HG02678 (cell line): ENCODE measurements around the gene IL20RB.
"Not testable (repeated sequence)": the region's sequence is repeated elsewhere in the genome, so short reads cannot be mapped to it uniquely, and the experiment has no call there.

Experiments
- ATAC-seq: cut with Tn5 transposase; IDR thresholded peaks from one replicate; pipeline ENCODE4 v1.9.1; 2021; ENCODE audit warnings: mild to moderate bottlenecking, moderate library complexity; ENCODE audit not compliant: unreplicated experiment

Gene IL20RB

DNA sequence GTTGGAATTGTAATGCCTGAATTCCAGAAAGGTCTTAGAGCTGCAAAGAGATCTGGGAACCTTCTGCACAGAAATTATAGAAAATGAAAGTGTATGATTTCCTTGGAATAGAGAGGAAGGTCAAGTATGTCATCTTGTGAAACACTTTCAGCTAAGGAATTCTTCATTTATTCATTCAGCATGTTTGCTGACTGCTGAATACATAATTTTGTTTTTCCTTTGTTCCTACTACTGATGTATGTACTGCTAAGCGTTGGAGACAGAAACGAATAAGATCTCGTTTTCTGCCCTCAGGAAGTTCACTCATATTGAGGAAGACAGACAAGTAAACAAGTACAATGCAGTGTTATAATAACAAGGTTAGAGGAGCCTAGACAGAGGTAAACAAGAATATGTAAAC is 14.3 kb upstream of the IL20RB start:
- ATAC-seq: no peak

DNA sequence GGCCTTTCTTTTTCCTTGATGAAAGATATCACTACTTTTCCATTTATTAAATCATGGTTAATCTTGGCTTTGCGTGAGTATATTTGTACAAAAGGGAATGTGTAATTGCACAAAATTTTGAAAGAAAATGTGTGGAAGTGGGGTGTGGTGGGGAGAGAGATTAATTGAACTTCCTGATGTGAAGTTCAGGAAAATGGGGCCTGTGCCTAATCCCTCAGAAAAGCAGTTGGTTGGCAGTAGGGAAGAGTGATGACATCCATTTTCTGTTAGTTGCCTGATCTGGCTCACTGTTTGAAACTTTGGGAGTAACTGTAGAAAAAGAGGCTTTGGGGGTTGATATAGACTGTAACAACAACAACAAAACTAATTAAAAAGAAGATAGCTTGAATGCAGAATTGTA is 10.8 kb upstream of the IL20RB start:
- no peak for ATAC-seq

DNA sequence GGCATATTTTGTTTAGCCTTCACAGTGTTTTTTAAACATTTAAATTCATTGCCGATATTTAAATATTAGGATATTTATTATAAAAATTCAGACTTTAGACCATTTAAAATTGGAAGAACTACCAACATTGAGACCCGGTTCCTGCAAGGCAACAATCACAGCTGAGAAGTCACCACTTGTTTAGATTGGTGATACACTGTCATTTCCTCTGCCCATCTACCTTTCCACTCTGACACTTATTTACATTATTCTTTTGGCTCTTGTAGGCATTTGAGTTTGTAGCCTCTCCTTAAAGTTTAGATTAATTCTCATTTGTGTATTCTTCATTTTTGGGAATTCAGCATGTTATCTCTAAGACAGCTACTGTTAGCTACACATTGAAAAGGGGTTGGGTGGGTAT is 10.3 kb upstream of the IL20RB start:
- ATAC-seq: no peak

DNA sequence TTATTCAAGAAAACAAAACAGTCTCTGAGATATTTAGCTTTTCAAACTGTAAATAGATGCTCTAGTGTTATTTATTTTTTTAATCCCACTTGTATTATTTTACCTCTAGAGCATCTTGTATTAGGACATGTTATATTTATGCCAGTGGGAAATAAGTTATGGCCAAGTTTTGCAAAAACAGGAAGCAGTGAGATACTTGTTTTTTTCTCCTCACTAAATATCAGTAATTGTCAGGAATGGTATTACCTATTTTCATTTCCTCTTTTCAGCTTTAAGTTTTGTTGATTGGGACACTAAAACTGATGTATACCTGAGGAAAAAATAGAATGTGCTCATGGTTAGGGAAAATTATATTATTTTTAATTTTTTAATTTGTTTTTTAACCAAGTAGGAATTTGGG is 8.6 kb upstream of the IL20RB start:
- ATAC-seq: no peak

DNA sequence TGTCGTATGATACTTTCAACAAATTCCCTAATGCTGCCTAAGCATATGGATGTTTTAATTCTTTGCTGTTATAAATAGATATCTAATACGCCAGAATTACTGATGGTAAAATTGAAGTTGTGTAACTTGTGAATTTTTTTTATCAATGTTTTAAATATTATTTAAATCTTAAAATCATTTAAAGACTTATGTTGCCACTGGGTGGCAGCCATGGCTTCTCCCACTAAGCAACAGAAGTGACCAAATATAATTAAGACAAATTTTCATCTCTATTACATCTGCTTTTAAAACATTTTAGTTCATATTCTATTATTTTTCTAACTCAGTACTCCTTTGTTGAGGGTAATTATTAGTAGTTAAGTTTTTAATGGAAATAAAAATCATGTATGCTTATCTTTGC is 8.1 kb upstream of the IL20RB start:
- ATAC-seq: no peak

DNA sequence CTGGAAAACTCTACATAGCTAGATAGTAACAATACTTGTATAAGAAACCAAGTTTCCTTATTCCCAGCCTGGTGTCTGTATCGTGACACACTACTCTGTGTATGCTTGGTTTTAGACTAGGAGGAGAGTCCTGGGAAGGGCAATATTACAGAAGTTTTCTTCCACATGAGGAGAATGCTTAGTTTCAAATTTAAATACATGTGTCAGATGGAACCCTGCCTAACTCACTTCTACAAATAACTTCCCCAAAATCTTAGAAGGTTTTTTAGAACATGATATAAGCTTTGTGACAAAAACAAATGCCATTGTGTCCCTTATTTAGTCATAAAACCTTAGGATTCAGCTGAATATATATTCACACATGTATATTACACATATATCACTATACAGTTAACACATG is 7.2 kb upstream of the IL20RB start:
- no peak for ATAC-seq

DNA sequence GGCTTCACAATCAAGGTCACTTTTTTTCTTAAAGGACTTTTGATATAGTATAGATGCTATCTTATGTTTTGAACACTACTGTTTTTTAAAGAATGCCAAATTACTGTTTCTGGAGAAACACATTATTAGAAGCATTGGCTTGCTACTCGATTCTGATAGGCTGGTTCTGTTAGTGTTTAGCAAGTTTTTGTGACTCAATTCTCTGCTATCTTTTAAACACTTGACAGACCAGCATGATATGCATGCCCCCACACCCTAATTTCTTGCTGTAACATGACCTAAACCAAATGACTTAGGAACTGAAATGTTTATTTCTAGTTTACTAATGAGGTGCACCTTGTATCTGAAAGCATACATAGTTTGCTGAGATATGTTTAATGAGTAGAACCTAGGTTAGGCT is 5.5 kb upstream of the IL20RB start:
- ATAC-seq: no peak

DNA sequence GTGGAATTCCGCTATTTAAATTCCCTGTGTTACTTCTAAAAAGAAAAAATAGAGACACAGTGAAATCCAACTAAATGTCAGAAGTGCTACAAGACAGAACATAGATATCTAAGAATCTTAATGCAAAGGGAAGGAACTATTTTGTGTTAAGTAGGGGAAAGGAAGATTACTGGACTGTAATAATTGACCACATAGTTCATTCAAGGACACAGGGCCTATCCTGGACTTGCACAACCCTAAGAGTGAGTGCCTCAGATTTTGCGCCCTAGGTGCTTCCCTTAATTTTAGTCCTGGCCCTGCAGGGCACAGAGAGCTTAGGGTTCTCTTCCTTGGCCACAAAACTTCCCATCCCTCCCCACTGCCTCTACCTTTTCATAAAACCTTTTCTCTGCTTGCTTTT is 3.5 kb upstream of the IL20RB start:
- no peak for ATAC-seq

DNA sequence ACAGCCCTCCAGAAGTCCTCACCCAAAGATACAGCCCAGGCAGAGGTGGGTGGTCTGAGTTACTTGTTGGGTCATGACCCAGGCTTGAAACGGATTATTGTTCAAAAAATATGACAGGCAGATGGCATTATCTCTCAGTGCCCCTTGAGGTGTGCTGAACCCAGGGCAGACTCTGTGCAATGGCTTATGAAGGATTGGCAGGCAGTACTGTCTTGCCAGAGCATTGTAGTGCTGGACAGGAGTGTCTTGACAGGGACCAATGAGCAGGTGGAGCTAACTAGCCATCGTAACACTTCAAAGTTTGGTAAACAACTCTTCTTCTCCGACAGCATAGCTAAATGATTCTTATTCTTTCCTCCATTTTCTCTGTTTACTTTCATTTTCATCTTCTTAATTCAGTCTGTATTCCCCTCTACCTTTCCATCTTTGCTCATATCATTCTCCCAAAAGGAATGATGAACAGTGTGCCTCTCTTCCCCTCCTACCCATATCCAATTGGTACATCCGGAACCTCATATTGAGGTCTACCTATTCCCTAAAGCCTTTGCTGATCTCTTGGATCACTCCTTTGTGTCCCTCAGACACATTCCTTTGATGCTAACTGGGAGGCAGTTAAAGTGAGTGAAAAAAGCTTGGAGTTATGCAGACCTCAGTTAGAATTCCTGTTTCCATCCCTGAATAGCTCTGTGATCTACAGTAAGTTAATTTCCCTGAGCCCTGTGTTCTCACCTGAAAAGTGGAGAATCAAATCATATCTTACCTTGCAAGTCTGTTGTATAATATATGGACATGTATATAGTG is 2.6 kb upstream of the IL20RB start:
- ATAC-seq: no peak

DNA sequence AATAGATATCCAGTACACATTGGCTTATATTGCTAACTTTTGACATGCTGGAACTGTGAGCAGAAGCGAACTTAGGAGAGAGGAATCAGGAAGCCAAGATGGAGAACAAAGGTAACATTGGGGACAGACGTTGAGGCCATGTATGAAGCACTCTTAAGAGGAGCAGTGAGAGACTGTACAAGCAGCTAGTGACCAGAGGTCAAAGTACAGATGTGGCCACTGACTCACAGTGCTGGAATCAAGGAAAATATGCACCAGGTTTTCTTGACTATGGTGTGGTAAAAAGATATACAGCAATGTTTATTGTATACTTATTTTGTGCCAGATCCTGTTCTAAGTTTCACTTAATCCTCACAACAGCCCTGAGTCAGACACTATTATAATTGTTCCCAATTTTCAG is 2.0 kb upstream of the IL20RB start:
- ATAC-seq: no peak

DNA sequence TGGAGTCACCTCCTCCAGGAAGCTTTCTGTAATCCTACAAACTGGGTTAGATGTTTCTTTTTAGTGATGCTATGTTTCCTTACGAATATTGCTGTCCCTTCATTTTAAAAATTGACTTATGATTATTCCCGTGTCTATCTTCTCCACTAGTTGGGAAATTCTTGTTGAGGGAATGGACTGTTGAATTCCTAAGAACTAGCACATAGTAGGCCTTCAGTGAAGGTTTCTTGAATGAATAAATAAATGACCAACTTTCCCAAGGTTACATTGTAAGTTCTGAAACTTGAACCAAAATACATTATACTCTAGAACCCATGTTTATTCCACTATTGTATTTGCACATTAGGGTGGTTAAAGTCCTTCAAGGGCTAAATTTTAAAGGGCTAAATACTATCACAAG is 812 bp upstream of the IL20RB start:
- no peak for ATAC-seq

DNA sequence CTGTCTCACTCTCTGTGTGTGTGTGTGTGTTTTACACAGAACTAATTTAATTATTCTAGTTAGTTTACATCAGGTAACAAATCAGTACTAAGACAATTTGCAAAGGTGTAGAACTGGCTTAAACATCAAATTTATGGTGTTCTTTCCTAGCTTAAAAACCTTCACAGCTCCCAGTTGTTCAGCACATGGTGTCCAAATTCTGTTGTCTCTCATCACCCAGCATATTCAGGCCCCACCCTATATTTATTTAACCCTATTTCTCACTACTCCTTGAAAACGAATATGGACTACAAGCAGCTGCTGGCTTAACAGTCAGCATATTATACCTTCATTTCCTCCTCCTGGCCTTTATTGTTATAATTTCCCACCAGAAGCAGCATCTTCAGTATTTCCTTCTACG is 1.2 kb downstream of the IL20RB start:
- no peak for ATAC-seq

DNA sequence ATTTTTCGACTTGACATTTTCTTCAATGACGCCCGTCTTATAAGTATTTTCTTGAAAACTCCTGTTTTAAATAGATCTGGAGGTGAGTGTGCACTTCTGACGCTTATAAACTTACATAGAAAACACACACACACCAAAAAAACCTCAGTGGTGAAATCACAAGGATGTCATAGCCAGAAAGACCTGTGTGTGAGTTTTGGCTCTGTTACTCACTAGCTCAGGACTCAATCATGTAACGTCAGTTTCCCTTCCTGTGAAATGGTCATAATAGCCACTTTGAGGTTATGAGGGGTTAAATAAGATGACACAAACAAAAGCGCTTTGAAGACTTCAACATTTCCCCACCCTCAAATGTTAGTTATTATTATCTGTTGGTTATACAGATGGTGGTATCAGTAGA is 1.8 kb downstream of the IL20RB start:
- ATAC-seq: no peak

DNA sequence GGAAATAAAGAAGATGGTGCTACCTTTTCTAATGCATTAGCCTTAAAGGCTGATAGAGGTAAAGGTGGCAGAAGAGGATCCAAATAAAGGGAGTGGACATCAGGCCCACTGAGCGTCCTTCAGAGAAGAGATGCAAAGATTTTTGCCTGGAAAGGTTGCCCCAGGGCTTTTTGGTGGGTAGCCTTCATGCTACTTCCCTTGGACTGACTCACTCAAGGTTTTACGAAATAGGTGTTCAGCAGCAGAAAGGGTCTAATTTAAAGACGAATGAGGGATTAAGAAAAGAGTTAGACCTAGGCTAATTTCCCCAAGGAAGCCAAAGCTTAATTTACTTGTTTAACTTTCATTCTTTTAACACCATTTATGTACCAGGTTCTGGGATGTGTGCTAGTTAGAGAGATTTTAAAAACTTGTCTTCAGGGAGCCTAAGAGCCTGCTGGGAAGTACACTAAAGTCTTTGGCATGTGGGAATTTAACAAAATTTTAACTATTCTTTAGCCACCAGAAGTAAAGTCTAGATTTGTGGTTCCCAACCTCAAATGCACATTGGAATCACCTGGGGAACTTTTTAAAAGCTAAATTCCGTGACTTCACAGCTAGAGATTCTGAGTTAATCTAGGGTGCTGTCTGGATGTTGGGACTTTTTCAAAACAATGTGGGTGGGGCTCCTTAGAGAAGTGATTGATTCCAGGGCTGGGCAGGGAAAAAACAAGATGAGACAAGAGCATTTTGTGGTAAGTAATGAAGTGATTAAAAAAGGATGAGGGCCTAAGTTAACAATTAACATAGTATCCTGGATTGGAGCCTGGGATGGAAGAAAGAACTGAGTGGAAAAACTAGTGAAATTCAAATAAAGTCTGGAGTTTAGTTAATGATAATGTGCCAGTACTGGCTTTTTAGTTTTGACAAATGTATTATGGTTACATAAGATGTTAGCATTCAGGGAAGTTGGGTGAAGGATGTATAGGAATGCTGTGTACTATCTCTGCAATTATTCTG is 3.4 kb downstream of the IL20RB start:
- ATAC-seq: no peak

DNA sequence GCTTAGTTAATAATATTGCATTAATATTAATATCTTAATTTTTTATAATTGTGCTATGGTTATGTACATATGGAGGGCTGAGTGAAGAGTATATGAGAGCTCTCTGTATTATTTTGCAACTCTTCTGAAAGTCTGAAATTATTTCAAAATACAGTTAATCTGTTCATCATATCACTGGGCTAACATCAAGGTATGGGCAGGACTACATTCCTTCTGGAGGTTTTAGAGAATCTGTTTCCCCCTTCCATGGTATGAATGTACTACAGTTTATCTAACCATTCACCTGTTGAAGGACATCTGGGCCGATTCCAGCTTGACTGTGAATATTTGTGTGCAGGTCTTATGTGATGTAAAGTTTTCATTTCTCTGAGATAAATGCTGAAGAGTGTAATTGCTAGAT is 5.1 kb downstream of the IL20RB start:
- ATAC-seq: no peak

DNA sequence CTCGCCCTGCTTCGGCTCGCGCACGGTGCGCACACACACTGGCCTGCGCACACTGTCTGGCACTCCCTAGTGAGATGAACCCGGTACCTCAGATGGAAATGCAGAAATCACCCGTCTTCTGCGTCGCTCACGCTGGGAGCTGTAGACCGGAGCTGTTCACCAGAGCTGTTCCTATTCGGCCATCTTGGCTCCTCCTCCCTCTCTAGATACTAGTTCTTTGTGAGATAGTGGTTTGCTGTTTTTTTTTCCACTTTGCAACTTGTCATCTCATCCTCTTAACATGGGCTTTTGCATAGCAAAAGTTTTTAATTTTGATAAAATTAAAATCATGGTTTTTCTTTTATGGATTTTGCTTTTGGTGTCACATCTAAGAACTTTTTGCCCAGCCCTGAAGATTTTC is 11.8 kb downstream of the IL20RB start:
- not testable (repeated sequence) for ATAC-seq

DNA sequence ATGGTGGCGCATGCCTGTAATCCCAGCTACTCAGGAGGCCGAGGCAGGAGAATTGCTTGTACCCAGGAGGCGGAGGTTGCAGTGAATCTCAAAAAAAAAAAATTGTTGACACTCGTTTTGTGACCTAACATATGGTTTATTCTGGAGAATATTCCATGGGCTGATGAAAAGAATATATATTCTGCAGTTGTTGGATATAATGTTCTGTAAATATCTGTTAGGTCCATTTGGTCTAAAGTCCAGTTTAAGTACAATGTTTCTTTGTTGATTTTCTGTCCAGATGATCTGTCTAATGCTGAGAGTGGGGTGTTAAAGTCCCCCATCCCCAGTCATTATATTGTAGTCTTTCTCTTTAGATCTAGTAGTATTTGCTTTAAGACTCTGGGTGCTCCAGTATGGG is 15.6 kb downstream of the IL20RB start:
- ATAC-seq: no peak

DNA sequence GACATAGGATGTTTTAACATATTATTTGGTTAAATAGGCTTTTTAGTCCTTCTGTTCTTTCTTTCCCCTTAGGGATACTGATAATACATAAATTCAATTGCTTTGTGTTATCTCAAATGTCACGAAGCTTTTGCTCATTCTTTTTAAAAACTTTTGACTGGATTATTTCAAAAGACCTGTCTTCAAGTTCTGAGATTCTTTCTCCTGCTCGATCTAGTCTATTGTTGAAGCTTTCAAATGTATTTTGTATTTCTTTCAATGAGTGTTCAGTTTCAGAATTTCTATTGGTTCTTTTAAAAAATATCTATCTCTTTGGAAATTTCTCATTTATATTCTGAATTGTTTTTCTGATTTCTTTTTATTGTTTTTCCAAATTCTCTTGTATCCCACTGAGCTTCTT is 16.9 kb downstream of the IL20RB start:
- no peak for ATAC-seq

DNA sequence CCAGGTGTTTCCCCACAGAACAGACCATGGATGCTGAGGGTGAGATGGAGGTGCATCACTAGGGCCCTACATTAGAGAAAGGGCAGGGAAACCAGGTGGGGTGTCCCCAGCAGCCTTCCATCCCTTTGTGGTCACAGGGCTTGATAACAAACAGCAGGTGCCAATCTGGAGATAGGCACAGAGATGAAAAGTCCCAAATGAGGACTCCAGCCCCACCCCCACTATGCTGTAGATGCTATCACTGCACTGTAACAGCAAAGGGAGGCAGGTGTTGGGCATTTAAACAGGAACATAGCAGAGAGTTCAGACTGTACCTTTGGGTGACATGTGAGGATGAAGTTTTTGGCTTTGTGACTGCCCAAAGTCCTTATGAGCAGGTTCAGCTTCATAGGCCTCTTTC is 21.4 kb downstream of the IL20RB start:
- ATAC-seq: no peak

DNA sequence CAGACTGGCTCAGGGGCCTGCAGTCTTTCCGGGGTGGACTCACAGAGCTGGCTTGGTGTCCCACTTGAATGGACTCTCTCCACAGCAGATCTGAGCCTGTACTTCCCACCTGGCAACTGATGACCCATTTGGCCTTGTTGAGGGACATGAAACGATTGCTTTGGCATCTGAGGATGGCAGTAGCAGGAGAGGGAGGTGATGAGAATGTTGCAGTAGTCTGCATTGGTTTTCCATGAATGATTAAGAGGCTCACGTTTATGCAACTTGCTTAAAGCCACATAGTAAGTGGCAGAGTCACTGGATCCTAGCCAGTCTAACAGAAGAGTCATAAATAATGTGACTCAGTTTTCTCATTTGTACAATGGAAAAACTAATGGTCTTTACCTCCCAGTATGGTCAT is 21.9 kb downstream of the IL20RB start:
- ATAC-seq: no peak

DNA sequence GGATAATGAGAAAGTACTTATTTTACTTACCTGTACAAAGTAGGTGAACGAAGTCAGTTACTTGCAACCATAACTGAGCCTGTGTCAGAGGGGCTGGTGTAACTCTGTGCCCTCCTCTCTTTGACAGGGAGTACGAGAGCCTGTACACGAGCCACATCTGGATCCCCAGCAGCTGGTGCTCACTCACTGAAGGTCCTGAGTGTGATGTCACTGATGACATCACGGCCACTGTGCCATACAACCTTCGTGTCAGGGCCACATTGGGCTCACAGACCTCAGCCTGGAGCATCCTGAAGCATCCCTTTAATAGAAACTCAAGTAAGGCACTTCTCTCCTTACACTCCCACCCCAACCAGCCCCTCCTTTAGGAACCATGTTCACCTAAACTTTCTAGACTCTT is 24.2 kb downstream of the IL20RB start:
- no peak for ATAC-seq

DNA sequence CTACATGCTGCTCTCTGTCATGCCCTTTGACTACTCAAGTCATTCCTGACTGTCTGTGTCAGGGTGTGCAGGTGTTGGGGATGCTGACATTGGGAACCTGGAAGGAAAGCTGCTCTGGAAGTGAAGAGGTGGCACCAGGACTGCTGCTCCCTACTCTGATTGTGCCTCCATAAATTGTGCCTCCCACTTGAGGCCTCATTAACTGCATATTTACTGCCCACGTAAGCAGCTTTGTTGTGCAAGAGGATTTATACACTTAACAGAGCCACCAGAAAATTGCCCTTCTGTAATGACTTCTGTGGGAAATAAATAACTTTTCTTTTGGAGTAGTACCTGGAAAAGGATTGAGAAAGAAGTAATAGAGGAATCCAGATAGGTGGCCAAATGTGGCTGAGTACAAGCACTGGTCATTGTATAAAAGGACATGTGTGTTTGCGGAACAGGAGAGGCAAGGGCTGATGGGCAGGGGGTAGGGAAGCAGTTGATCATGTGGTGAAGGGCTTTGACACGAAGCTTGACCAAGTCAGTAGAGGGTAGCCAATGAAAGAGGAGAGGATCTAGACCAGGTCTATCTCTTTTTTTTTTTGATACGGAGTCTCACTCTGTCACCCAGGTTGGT is 24.8 kb downstream of the IL20RB start:
- ATAC-seq: no peak
